Measurements from ENCODE around the gene DAB2.

Gene DAB2

GRCh38 chr5:39464088-39464487 is 39.3 kb upstream of the DAB2 start:
- Histone ChIP-seq H3K4me3 (ENCODE audit: insufficient read depth, low read depth, low read length, poor library complexity, severe bottlenecking) (no peak overlapping the region), H3K27me3 (replicated peaks; ENCODE audit: control insufficient read depth, insufficient read depth, low read length, poor library complexity, severe bottlenecking) (no peaks in the 10 kb centered on the region), H3K27ac (ENCODE audit: insufficient read depth, low read length, poor library complexity, severe bottlenecking) (no peak overlapping the region), H3K9me3 (ENCODE audit: control insufficient read depth, low read length) (no peaks in the 10 kb centered on the region), H3K4me1 (ENCODE audit: control insufficient read depth, insufficient read depth, low read length, poor library complexity, severe bottlenecking) (no peaks in the 10 kb centered on the region), H3K36me3 (ENCODE audit: control insufficient read depth, insufficient read depth, low read length) (no peaks in the 10 kb centered on the region)
- DNase-seq = no peak

- DNase-seq = no peak
- H3K36me3 ChIP-seq (ENCODE audit: control insufficient read depth, insufficient read depth, low read length) = no peaks in the 10 kb centered on the region
- no peaks in the 10 kb centered on the region for H3K4me1 ChIP-seq (ENCODE audit: control insufficient read depth, insufficient read depth, low read length, poor library complexity, severe bottlenecking)
- H3K4me3 ChIP-seq (ENCODE audit: insufficient read depth, low read depth, low read length, poor library complexity, severe bottlenecking) = no peak overlapping the region
- no peaks in the 10 kb centered on the region for H3K9me3 ChIP-seq (ENCODE audit: control insufficient read depth, low read length)
- no peaks in the 10 kb centered on the region for H3K27me3 ChIP-seq (replicated peaks; ENCODE audit: control insufficient read depth, insufficient read depth, low read length, poor library complexity, severe bottlenecking)
- no peak overlapping the region for H3K27ac ChIP-seq (ENCODE audit: insufficient read depth, low read length, poor library complexity, severe bottlenecking)
Observed at GRCh38 chr5:39462211-39462610, 37.4 kb upstream of the DAB2 start.

GRCh38 chr5:39461007-39461682 is 36.4 kb upstream of the DAB2 start:
- H3K9me3 ChIP-seq (ENCODE audit: control insufficient read depth, low read length) = no peaks in the 10 kb centered on the region
- H3K4me1 ChIP-seq (ENCODE audit: control insufficient read depth, insufficient read depth, low read length, poor library complexity, severe bottlenecking) = no peaks in the 10 kb centered on the region
- H3K27me3 ChIP-seq (replicated peaks; ENCODE audit: control insufficient read depth, insufficient read depth, low read length, poor library complexity, severe bottlenecking) = no peaks in the 10 kb centered on the region
- no peak overlapping the region for H3K27ac ChIP-seq (ENCODE audit: insufficient read depth, low read length, poor library complexity, severe bottlenecking)
- no peak overlapping the region for H3K4me3 ChIP-seq (ENCODE audit: insufficient read depth, low read depth, low read length, poor library complexity, severe bottlenecking)
- no peak for DNase-seq
- no peaks in the 10 kb centered on the region for H3K36me3 ChIP-seq (ENCODE audit: control insufficient read depth, insufficient read depth, low read length)

- no peaks in the 10 kb centered on the region for H3K4me1 ChIP-seq (ENCODE audit: control insufficient read depth, insufficient read depth, low read length, poor library complexity, severe bottlenecking)
- no peaks in the 10 kb centered on the region for H3K9me3 ChIP-seq (ENCODE audit: control insufficient read depth, low read length)
- no peak overlapping the region for H3K27ac ChIP-seq (ENCODE audit: insufficient read depth, low read length, poor library complexity, severe bottlenecking)
- peaks cover 4% of the 10 kb centered on the region for H3K27me3 ChIP-seq (replicated peaks; ENCODE audit: control insufficient read depth, insufficient read depth, low read length, poor library complexity, severe bottlenecking)
- no peaks in the 10 kb centered on the region for H3K36me3 ChIP-seq (ENCODE audit: control insufficient read depth, insufficient read depth, low read length)
- no peak overlapping the region for H3K4me3 ChIP-seq (ENCODE audit: insufficient read depth, low read depth, low read length, poor library complexity, severe bottlenecking)
- no peak for DNase-seq
Observed at GRCh38 chr5:39459907-39460306, 35.1 kb upstream of the DAB2 start.

- Histone ChIP-seq H3K36me3 (ENCODE audit: control insufficient read depth, insufficient read depth, low read length) (no peaks in the 10 kb centered on the region), H3K4me3 (ENCODE audit: insufficient read depth, low read depth, low read length, poor library complexity, severe bottlenecking) (no peak overlapping the region), H3K27ac (ENCODE audit: insufficient read depth, low read length, poor library complexity, severe bottlenecking) (no peak overlapping the region), H3K9me3 (ENCODE audit: control insufficient read depth, low read length) (no peaks in the 10 kb centered on the region), H3K27me3 (replicated peaks; ENCODE audit: control insufficient read depth, insufficient read depth, low read length, poor library complexity, severe bottlenecking) (peaks cover 4% of the 10 kb centered on the region), H3K4me1 (ENCODE audit: control insufficient read depth, insufficient read depth, low read length, poor library complexity, severe bottlenecking) (no peaks in the 10 kb centered on the region)
- DNase-seq = no peak
Observed at GRCh38 chr5:39459071-39459470, 34.3 kb upstream of the DAB2 start.

GRCh38 chr5:39455645-39456044 is 30.9 kb upstream of the DAB2 start:
- H3K36me3 ChIP-seq (ENCODE audit: control insufficient read depth, insufficient read depth, low read length) = no peaks in the 10 kb centered on the region
- no peak overlapping the region for H3K27ac ChIP-seq (ENCODE audit: insufficient read depth, low read length, poor library complexity, severe bottlenecking)
- H3K4me3 ChIP-seq (ENCODE audit: insufficient read depth, low read depth, low read length, poor library complexity, severe bottlenecking) = no peak overlapping the region
- H3K27me3 ChIP-seq (replicated peaks; ENCODE audit: control insufficient read depth, insufficient read depth, low read length, poor library complexity, severe bottlenecking) = peaks cover 4% of the 10 kb centered on the region
- H3K4me1 ChIP-seq (ENCODE audit: control insufficient read depth, insufficient read depth, low read length, poor library complexity, severe bottlenecking) = no peaks in the 10 kb centered on the region
- DNase-seq = no peak
- H3K9me3 ChIP-seq (ENCODE audit: control insufficient read depth, low read length) = no peaks in the 10 kb centered on the region

- no peak overlapping the region for H3K27ac ChIP-seq (ENCODE audit: insufficient read depth, low read length, poor library complexity, severe bottlenecking)
- no peaks in the 10 kb centered on the region for H3K4me1 ChIP-seq (ENCODE audit: control insufficient read depth, insufficient read depth, low read length, poor library complexity, severe bottlenecking)
- no peaks in the 10 kb centered on the region for H3K36me3 ChIP-seq (ENCODE audit: control insufficient read depth, insufficient read depth, low read length)
- H3K4me3 ChIP-seq (ENCODE audit: insufficient read depth, low read depth, low read length, poor library complexity, severe bottlenecking) = no peak overlapping the region
- DNase-seq = no peak
- no peaks in the 10 kb centered on the region for H3K9me3 ChIP-seq (ENCODE audit: control insufficient read depth, low read length)
- H3K27me3 ChIP-seq (replicated peaks; ENCODE audit: control insufficient read depth, insufficient read depth, low read length, poor library complexity, severe bottlenecking) = peaks cover 4% of the 10 kb centered on the region
Observed at GRCh38 chr5:39453606-39454005, 28.8 kb upstream of the DAB2 start.

- Histone ChIP-seq H3K27ac (ENCODE audit: insufficient read depth, low read length, poor library complexity, severe bottlenecking) (no peak overlapping the region), H3K36me3 (ENCODE audit: control insufficient read depth, insufficient read depth, low read length) (no peaks in the 10 kb centered on the region), H3K4me3 (ENCODE audit: insufficient read depth, low read depth, low read length, poor library complexity, severe bottlenecking) (no peak overlapping the region), H3K4me1 (ENCODE audit: control insufficient read depth, insufficient read depth, low read length, poor library complexity, severe bottlenecking) (no peaks in the 10 kb centered on the region), H3K27me3 (replicated peaks; ENCODE audit: control insufficient read depth, insufficient read depth, low read length, poor library complexity, severe bottlenecking) (peaks cover 4% of the 10 kb centered on the region), H3K9me3 (ENCODE audit: control insufficient read depth, low read length) (no peaks in the 10 kb centered on the region)
- DNase-seq = no peak
Observed at GRCh38 chr5:39452846-39453245, 28.1 kb upstream of the DAB2 start.

GRCh38 chr5:39451276-39451941 is 26.6 kb upstream of the DAB2 start:
- DNase-seq = no peak
- Histone ChIP-seq H3K9me3 (ENCODE audit: control insufficient read depth, low read length) (no peaks in the 10 kb centered on the region), H3K27me3 (replicated peaks; ENCODE audit: control insufficient read depth, insufficient read depth, low read length, poor library complexity, severe bottlenecking) (peaks cover 4% of the 10 kb centered on the region), H3K27ac (ENCODE audit: insufficient read depth, low read length, poor library complexity, severe bottlenecking) (no peak overlapping the region), H3K4me3 (ENCODE audit: insufficient read depth, low read depth, low read length, poor library complexity, severe bottlenecking) (no peak overlapping the region), H3K36me3 (ENCODE audit: control insufficient read depth, insufficient read depth, low read length) (no peaks in the 10 kb centered on the region), H3K4me1 (ENCODE audit: control insufficient read depth, insufficient read depth, low read length, poor library complexity, severe bottlenecking) (no peaks in the 10 kb centered on the region)

- Histone ChIP-seq H3K27me3 (replicated peaks; ENCODE audit: control insufficient read depth, insufficient read depth, low read length, poor library complexity, severe bottlenecking) (peaks cover under 1% of the 10 kb centered on the region), H3K36me3 (ENCODE audit: control insufficient read depth, insufficient read depth, low read length) (no peaks in the 10 kb centered on the region), H3K9me3 (ENCODE audit: control insufficient read depth, low read length) (no peaks in the 10 kb centered on the region), H3K4me1 (ENCODE audit: control insufficient read depth, insufficient read depth, low read length, poor library complexity, severe bottlenecking) (no peaks in the 10 kb centered on the region), H3K4me3 (ENCODE audit: insufficient read depth, low read depth, low read length, poor library complexity, severe bottlenecking) (no peak overlapping the region), H3K27ac (ENCODE audit: insufficient read depth, low read length, poor library complexity, severe bottlenecking) (no peak overlapping the region)
- DNase-seq = no peak
Observed at GRCh38 chr5:39450487-39450886, 25.7 kb upstream of the DAB2 start.
